ENCODE measurements around the gene NPM1. TPM values are rescaled to one million over a fixed set of nuclear protein-coding genes. Genes with fewer than 3 reads are reported as not detected.
"Not testable (repeated sequence)": the region's sequence is repeated elsewhere in the genome, so short reads cannot be mapped to it uniquely, and the experiment has no call there.

The NPM1 gene
- total RNA-seq, 1 experiment from 2014 or later: 2,265 TPM

GRCh38 chr5:171397190-171397589, 9.5 kb downstream of the NPM1 start:
- no peaks in the 10 kb centered on the region for H3K27me3 ChIP-seq (ENCODE audit: low read length)
- H3K36me3 ChIP-seq (ENCODE audit: low read depth, low read length): peaks cover 96% of the 10 kb centered on the region
- no peaks in the 10 kb centered on the region; the same call in 1 of the 2 replicates for H3K4me1 ChIP-seq (ENCODE audit: insufficient read depth, low read length)
- peaks cover 29% of the 10 kb centered on the region for H3F3A ChIP-seq (ENCODE audit: low read length, unreplicated experiment)
- intact Hi-C loops (cut with micrococcal nuclease): no loop called here
- ATAC-seq (peak; percentile 6; the same call in 1 of the 2 replicates), DNase-seq (no peak)
- no peak overlapping the region for H3K9ac ChIP-seq (ENCODE audit: low read length)
- no peak overlapping the region for H2AFZ ChIP-seq (ENCODE audit: low read length)
- no peak overlapping the region for H3K4me3 ChIP-seq (ENCODE audit: low read length)
- no peaks in the 10 kb centered on the region for H3K9me2 ChIP-seq (replicated peaks; ENCODE audit: low read length)
- BruUV-seq (replicated peaks): no TSS peak
- no peak overlapping the region for H3K4me2 ChIP-seq (ENCODE audit: low read length)
- ChIA-PET POLR2A (ENCODE audit: unreplicated experiment) (no interaction called here), CTCF (no interaction called here)
- TF ChIP-seq EZH2 (IDR thresholded peaks at IDR 0.05; ENCODE audit: low read length, unreplicated experiment) (no peak), EZH2phosphoT487 (IDR thresholded peaks at IDR 0.05; ENCODE audit: borderline replicate concordance, low read length) (no peak), CTCF (conservative IDR thresholded peaks at IDR 0.05; ENCODE audit: low read depth, low read length) (no peak)
- peaks cover 97% of the 10 kb centered on the region for H4K20me1 ChIP-seq (ENCODE audit: low read length)
- no peak overlapping the region for H3K27ac ChIP-seq (ENCODE audit: low read length)
- peaks cover 97% of the 10 kb centered on the region for H3K79me2 ChIP-seq (ENCODE audit: low read length)
- no peaks in the 10 kb centered on the region for H3K9me3 ChIP-seq (ENCODE audit: low read length)

- CTCF ChIA-PET: no interaction called here
- Histone ChIP-seq H3K9me2 (replicated peaks; ENCODE audit: low read length) (no peaks in the 10 kb centered on the region), H3K27ac (ENCODE audit: low read length) (no peak overlapping the region), H3K4me1 (ENCODE audit: insufficient read depth, low read length) (no peaks in the 10 kb centered on the region), H2AFZ (ENCODE audit: low read length) (no peak overlapping the region), H3K4me2 (ENCODE audit: low read length) (no peak overlapping the region), H3K36me3 (ENCODE audit: low read depth, low read length) (peaks cover 92% of the 10 kb centered on the region), H3K9me3 (ENCODE audit: low read length) (no peaks in the 10 kb centered on the region), H3K27me3 (ENCODE audit: low read length) (no peaks in the 10 kb centered on the region), H4K20me1 (ENCODE audit: low read length) (peaks cover 93% of the 10 kb centered on the region), H3K9ac (ENCODE audit: low read length) (no peak overlapping the region), H3F3A (ENCODE audit: low read length, unreplicated experiment) (peaks cover 29% of the 10 kb centered on the region), H3K4me3 (ENCODE audit: low read length) (no peak overlapping the region), H3K79me2 (ENCODE audit: low read length) (peaks cover 93% of the 10 kb centered on the region)
- DNase-seq (no peak), ATAC-seq (no peak)
- intact Hi-C loops (cut with micrococcal nuclease): no loop called here
- TF ChIP-seq CTCF (conservative IDR thresholded peaks at IDR 0.05; ENCODE audit: low read depth, low read length) (no peak), EZH2phosphoT487 (IDR thresholded peaks at IDR 0.05; ENCODE audit: borderline replicate concordance, low read length) (no peak), EZH2 (IDR thresholded peaks at IDR 0.05; ENCODE audit: low read length, unreplicated experiment) (no peak)
- BruUV-seq (replicated peaks): no TSS peak
- POLR2A ChIA-PET (ENCODE audit: unreplicated experiment): no interaction called here
Observed at GRCh38 chr5:171397599-171397998, 9.9 kb downstream of the NPM1 start.

- H2AFZ ChIP-seq (ENCODE audit: low read length); POLR2A ChIA-PET (ENCODE audit: unreplicated experiment); ATAC-seq; DNase-seq; H3K4me2 ChIP-seq (ENCODE audit: low read length); BruUV-seq (replicated peaks); H3K27ac ChIP-seq (ENCODE audit: low read length); H3K9ac ChIP-seq (ENCODE audit: low read length); H3K27me3 ChIP-seq (ENCODE audit: low read length); H3K9me2 ChIP-seq (replicated peaks; ENCODE audit: low read length); H3K9me3 ChIP-seq (ENCODE audit: low read length); H3K4me3 ChIP-seq (ENCODE audit: low read length); CTCF ChIA-PET; H3K4me1 ChIP-seq (ENCODE audit: insufficient read depth, low read length): not testable (repeated sequence)
- Histone ChIP-seq H3K36me3 (ENCODE audit: low read depth, low read length) (peaks cover 82% of the 10 kb centered on the region), H4K20me1 (ENCODE audit: low read length) (peaks cover 82% of the 10 kb centered on the region), H3K79me2 (ENCODE audit: low read length) (peaks cover 83% of the 10 kb centered on the region), H3F3A (ENCODE audit: low read length, unreplicated experiment) (peaks cover 22% of the 10 kb centered on the region)
- intact Hi-C loops (cut with micrococcal nuclease): loop anchor here (2.0 kb wide), 1 partner anchor 14 kb away; no protein-coding TSS in a partner anchor
Observed at GRCh38 chr5:171398660-171399059, 11.0 kb downstream of the NPM1 start.
